SU-DHL-6 (cell line): ENCODE results near the gene TMTC1.

ENCODE experiments used
- CTCF ChIP-seq: fragments of 200-600 bp; sonication (generic); IDR thresholded peaks from one replicate; pipeline ENCODE4 v1.5.1; 2017; ENCODE audit warnings: antibody characterized with exemption, mild to moderate bottlenecking, low read length, moderate library complexity; ENCODE audit not compliant: insufficient read depth, poor library complexity, severe bottlenecking
- EZH2phosphoT487 ChIP-seq: fragments of 200-600 bp; sonication (generic), shearing (Covaris generic); conservative IDR thresholded peaks from 2 replicates; pipeline ENCODE4 v1.6.1; 2018; ENCODE audit warnings: mild to moderate bottlenecking, antibody characterized with exemption, low read length, moderate library complexity, mixed read lengths

- TF ChIP-seq CTCF (no peak), EZH2phosphoT487 (no peak)
Observed at GRCh38 chr12:29610473-29611170, 173.1 kb downstream of the TMTC1 start.
